ENCODE results near the gene CDHR1.

DNA sequence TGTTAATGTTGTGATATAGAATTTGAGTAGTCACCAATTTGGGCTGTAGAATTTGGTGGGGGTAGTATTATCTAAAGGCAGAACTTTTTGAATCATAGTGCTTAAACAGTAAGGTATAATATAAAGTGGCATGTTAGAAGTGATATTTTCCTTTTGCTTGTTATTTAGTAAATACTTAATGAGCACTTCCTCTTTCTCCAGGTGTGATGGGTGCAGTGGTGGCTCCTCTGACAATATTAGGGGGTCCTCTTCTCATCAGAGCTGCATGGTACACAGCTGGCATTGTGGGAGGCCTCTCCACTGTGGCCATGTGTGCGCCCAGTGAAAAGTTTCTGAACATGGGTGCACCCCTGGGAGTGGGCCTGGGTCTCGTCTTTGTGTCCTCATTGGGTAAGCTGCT is 44.5 kb upstream of the CDHR1 start:
- TF ChIP-seq, protein P1, sequence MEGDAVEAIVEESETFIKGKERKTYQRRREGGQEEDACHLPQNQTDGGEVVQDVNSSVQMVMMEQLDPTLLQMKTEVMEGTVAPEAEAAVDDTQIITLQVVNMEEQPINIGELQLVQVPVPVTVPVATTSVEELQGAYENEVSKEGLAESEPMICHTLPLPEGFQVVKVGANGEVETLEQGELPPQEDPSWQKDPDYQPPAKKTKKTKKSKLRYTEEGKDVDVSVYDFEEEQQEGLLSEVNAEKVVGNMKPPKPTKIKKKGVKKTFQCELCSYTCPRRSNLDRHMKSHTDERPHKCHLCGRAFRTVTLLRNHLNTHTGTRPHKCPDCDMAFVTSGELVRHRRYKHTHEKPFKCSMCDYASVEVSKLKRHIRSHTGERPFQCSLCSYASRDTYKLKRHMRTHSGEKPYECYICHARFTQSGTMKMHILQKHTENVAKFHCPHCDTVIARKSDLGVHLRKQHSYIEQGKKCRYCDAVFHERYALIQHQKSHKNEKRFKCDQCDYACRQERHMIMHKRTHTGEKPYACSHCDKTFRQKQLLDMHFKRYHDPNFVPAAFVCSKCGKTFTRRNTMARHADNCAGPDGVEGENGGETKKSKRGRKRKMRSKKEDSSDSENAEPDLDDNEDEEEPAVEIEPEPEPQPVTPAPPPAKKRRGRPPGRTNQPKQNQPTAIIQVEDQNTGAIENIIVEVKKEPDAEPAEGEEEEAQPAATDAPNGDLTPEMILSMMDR (IDR thresholded peaks at IDR 0.05): no peak
- no peak for TF ChIP-seq POLR2A (IDR thresholded peaks at IDR 0.05)
- TF ChIP-seq POLR2AphosphoS5 (IDR thresholded peaks at IDR 0.05): no peak

Measured in breast epithelium (tissue), 3 donors.